HL-60/S4 treated with phorbol 12-myristate 13-acetate at 8.2 ng/mL for 4 days and 3 days (cell line): ENCODE data around the gene PKD2.
"Not testable (repeated sequence)": the region's sequence is repeated elsewhere in the genome, so short reads cannot be mapped to it uniquely, and the experiment has no call there.

Experiments used
- in situ Hi-C: fragments of 300-500 bp; cut with MboI; formaldehyde crosslinking; loops from 2 replicates; pipeline ENCODE4 v1.15.0; 2022; ENCODE audit warnings: low sequenced_read_pairs

Gene PKD2

DNA sequence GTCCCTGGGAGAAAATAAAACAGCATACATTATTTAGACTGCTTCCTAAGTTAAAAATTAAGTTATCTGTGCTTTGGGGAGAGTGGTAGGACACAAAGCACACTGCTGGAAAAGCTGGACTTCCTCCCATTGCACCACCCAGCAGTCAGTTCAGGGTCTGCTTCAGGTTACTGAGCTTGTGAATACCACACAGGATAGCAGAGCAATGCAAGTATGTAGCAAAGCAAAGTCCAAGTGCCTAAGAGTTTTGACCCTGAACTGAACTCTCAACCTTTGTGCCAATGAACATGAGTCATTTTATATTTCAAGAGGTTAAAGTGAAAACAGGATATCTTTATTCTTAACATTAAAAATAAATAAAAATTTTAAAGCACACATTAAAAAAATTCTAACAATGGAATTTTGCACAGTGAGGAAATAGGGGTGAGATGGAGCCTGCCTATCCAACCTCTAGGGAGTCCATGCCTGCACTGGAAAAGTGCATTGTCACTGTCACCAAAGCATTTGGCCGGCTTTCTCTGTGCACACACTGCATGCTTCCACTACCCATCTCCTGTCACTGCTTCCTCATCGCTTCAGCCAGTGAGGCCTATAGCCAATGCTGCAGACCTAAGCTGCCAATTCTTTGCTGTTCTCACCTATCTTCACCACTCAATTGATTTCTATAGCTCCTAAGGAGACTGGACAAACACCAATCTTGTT, 100.1 kb downstream of the PKD2 start:
- in situ Hi-C loops, result no loop called here

- in situ Hi-C loops, result not testable (repeated sequence)
Observed at GRCh38 chr4:88108108-88108465, 100.7 kb downstream of the PKD2 start.

DNA sequence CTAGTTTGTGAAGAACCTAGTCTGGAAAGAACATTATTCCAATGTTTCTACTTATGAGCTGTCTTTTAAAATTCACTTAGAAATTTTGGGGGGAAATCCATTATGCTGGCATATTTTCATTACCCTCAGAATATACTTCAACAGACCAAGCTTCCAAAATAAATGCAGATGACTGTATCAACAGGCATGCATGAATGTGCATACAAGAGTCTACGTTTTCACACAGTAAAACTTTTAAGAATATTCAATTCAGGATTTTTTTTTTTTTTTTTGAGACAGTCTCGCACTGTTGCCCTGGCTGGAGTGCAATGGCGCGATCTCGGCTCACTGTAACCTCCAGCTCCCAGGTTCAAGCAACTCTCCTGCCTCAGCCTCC, 101.3 kb downstream of the PKD2 start:
- in situ Hi-C loops, result no loop called here

DNA sequence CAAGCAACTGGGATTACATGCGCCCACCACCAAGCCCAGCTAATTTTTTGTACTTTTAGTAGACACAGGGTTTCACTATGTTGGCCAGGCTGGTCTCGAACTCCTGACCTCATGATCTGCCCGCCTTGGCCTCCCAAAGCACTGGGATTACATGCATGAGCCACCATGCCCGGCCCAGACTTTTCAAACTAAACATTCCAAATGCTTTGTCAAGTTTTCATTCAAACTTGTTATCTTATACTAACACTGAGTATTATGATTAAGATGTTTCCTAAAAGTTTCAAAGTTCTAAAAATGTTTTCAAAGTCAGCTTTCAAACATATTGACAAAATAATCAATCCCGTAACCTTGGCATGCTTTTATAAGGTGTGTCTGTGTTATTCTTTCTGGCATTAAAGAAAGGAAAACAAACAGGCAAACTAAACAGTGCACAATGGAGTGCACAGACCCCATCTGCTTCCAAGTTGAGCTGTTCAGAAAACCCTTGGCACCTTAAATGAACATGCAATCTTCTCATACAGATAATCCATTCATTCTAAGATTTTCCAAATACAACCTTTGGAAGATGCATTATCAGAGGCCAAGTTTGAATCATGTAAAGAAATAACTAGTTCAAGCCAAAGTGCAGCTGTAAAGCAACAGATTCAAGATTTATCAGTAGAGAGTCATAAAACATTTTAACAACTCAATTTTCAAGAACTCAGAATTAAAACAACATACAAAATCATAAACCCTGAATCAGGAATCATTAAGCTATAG, 101.9 kb downstream of the PKD2 start:
- in situ Hi-C loops, result no loop called here

DNA sequence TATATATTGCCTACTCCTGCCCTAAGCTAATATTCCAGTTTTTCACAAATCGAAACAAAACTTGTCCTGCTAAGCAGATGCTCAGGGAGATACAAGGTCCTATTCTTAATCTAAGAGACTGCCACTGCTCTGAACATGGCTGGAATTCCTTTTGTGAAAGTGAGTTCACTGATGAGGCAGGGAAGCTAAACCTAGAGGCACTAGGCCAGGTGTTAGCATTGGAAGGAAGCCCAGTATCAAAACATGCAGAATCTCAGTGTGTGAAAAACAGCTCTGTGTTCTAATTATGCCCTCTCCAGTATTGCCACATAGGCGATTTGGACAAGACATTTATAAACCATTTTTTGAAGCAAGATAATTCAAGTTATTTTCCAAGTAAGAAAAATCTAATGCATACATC, 103.4 kb downstream of the PKD2 start:
- in situ Hi-C loops, result no loop called here

GRCh38 chr4:88112856-88113255, 105.4 kb downstream of the PKD2 start:
- in situ Hi-C loops, result no loop called here

GRCh38 chr4:88115587-88115986, 108.2 kb downstream of the PKD2 start:
- in situ Hi-C loops, result no loop called here

GRCh38 chr4:88119943-88120342, 112.5 kb downstream of the PKD2 start:
- in situ Hi-C loops, result no loop called here

DNA sequence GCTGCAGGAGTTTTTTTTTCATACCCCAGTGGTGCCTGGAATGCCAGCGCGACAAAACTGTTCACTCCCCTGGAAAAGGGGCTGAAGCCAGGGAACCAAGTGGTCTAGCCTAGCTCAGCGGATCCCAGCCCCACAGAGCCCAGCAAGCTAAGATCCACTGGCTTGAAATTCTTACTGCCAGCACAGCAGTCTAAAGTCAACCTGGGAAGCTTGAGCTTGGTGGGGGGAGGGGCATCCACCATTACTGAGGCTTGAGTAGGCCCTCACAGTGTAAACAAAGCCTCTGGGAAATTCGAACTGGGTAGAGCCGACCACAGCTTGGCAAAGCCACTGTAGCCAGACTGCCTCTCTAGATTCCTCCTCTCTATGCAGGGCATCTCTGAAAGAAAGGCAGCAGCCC, 114.8 kb downstream of the PKD2 start:
- in situ Hi-C loops, result not testable (repeated sequence)
